ENCODE results near the gene SCG2. TPM values are rescaled to one million over a fixed set of nuclear protein-coding genes. Genes with fewer than 3 reads are reported as not detected.
A peak's percentile ranks its signal among the peaks of the same experiment; 100 is the strongest.

SCG2 gene
- total RNA-seq, 1 donor, result 0.63 TPM

DNA sequence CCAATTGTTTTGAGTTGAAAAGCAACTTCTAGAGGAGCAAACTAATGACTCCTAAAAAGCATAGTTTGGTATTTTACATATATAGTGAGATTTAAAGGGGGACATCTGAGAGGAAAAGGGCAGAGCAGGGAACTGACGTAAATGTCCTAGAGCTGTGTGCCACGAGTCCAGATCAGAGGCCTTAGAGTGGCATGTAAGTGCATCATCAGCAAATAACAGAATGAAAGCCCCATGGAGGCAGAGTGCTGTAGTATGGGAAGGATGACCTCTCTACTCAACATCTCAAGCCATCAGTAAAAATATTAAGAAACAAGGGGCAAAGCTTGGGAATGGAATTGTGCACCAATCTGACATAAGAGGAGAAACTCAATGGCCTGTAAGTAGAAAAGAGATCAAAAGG is 31.4 kb downstream of the SCG2 start:
- H3K4me3 ChIP-seq (ENCODE audit: low read depth, low read length), result no peak overlapping the region
- no peak for DNase-seq (ENCODE audit: low read depth)
- TF ChIP-seq, protein P1, sequence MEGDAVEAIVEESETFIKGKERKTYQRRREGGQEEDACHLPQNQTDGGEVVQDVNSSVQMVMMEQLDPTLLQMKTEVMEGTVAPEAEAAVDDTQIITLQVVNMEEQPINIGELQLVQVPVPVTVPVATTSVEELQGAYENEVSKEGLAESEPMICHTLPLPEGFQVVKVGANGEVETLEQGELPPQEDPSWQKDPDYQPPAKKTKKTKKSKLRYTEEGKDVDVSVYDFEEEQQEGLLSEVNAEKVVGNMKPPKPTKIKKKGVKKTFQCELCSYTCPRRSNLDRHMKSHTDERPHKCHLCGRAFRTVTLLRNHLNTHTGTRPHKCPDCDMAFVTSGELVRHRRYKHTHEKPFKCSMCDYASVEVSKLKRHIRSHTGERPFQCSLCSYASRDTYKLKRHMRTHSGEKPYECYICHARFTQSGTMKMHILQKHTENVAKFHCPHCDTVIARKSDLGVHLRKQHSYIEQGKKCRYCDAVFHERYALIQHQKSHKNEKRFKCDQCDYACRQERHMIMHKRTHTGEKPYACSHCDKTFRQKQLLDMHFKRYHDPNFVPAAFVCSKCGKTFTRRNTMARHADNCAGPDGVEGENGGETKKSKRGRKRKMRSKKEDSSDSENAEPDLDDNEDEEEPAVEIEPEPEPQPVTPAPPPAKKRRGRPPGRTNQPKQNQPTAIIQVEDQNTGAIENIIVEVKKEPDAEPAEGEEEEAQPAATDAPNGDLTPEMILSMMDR (IDR thresholded peaks at IDR 0.05; ENCODE audit: insufficient read depth, low read length), result no peak

DNA sequence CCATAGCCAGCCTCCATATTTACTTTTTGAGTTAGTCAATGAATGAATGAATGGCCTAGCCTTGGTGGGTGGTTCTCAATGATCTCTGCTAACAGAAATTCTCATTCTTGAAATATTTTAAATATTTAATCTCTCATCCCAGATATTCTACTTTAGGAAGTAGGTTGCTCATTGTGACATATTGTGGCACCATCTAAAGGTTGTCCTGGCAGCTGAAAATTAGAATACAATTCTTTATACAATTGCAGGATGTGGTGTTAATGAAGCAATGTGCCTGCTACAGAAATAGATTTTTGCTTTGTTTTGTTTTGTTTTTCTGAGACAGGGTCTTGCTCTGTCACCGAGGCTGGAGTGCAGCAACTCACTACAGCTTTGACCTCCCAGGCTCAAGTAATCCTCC is 35.8 kb downstream of the SCG2 start:
- no peak overlapping the region for H3K4me3 ChIP-seq (ENCODE audit: low read depth, low read length)
- DNase-seq (ENCODE audit: low read depth), result no peak
- TF ChIP-seq, protein P1 (IDR thresholded peaks at IDR 0.05; ENCODE audit: insufficient read depth, low read length), result no peak

DNA sequence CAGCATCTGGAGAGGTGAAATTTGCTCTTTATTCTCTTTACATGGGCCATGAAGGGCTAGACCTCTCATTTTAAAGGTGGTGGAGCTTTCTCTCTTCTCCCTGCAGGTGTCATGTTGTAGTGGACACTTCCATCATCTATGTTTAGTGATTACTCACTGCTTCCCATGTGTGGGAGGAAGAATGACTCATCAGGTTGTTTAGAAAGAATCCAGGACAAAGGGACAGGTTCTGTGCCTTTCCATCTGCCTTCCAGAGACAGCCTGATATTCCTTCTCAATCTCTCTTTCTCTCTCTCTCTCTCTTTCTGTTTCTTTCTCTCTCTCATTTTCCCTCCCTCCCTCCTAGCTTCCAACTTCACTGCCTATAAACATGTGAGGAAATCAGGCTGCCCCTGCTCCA is 38.7 kb downstream of the SCG2 start:
- no peak overlapping the region for H3K4me3 ChIP-seq (ENCODE audit: low read depth, low read length)
- TF ChIP-seq, protein P1 (IDR thresholded peaks at IDR 0.05; ENCODE audit: insufficient read depth, low read length), result no peak
- peak; percentile 49 for DNase-seq (ENCODE audit: low read depth)

DNA sequence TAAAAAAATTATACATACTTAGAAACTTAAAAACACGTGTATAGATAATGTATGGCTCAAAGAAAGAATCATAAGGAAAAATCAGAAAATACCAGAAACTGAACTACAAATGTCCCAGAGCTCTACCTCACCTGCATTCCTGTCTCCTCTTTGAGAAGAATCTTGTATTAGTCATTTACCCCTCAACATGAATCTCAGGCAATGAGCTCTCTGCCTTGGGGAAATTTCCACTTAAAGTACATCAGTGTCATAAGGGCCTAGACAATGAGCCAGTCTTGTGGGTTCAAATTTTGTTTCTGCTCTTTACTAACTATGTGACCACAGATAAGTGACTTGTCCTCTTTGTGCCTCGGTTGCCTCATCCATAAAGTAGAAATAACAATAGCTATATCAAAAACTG is 40.1 kb downstream of the SCG2 start:
- H3K4me3 ChIP-seq (ENCODE audit: low read depth, low read length), result no peak overlapping the region
- no peak for DNase-seq (ENCODE audit: low read depth)
- TF ChIP-seq, protein P1 (IDR thresholded peaks at IDR 0.05; ENCODE audit: insufficient read depth, low read length), result no peak

DNA sequence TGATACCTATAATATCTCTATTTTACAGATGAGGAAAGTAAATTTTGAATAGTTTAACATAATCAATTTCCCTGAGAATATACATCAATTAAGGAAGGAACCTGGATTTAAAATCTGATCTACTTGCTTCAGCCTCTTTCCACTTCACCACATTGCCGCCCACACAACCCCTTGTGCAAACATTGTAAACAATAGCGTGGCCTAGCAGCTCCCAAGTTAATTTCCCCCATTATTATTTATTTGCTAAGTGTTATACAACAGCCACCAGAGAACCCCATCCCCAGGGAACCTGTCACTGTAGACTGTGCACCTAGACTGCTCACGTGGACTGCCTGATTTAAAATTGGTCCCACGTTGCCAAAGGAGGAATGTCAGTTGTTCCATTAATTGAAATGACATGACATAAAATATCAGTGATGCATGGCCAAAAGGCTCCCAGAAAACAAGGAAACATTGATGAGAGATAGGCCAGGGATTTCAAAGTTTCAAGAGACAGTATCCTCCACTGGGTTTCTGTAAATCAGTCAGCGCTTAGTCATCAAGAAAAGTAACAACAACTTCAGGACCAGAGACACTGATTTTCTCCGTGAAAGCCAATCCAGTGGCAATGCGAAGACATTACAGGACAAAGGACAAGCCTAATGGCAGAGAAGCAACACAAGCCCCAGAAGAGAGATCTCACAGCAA is 41.3 kb downstream of the SCG2 start:
- TF ChIP-seq, protein P1 (IDR thresholded peaks at IDR 0.05; ENCODE audit: insufficient read depth, low read length), result no peak
- no peak overlapping the region for H3K4me3 ChIP-seq (ENCODE audit: low read depth, low read length)

DNA sequence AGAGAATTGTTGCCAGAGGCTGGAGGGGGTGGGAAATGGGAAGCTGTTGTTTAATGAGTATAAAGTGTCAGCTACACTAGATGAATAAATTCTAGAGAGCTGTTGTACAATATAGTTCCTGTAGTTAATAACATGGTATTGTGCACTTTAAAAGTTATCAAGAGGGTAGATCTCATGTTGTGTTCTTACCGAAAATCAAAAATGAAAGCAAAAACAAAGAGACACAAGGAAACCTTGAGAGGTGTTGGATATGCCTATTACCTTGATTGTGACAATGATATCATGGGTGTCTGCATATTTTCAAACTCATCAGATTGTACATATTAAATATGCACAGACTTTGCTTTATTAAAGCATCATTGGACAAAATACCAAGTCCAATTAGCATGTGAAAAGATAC is 43.2 kb downstream of the SCG2 start:
- TF ChIP-seq, protein P1 (IDR thresholded peaks at IDR 0.05; ENCODE audit: insufficient read depth, low read length), result no peak
- H3K4me3 ChIP-seq (ENCODE audit: low read depth, low read length), result no peak overlapping the region
- no peak for DNase-seq (ENCODE audit: low read depth)

More for the DNA sequence above, 41.3 kb downstream of the SCG2 start:
- no peak for DNase-seq (ENCODE audit: low read depth)

DNA sequence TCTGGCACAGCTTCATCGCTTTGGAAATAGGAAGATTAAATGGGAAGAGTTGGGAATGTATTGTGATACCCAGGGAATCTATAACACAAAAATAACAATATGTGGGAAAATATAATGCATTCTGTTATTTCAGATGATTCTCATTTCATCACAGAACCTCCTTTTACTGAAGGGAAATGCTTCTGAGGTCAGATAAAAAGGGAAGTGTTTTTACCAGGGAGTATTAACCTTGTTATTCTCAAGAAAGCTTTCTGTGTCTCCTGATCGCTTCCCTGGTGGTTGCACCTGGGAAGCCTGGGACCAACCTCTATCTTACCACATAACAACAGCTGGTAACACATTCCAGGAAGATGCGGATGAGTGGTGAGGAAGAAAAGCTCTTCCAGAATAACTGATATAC is 47.2 kb downstream of the SCG2 start:
- TF ChIP-seq, protein P1 (IDR thresholded peaks at IDR 0.05; ENCODE audit: insufficient read depth, low read length), result no peak
- DNase-seq (ENCODE audit: low read depth), result no peak
- no peak overlapping the region for H3K4me3 ChIP-seq (ENCODE audit: low read depth, low read length)

All from fibroblast of the aortic adventitia (primary cell).